HG03432 (cell line): ENCODE results near the gene PCNX3.

Source experiments
- ATAC-seq: cut with Tn5 transposase; IDR thresholded peaks from one replicate; pipeline ENCODE4 v1.9.1; 2021; ENCODE audit warnings: mild to moderate bottlenecking, moderate library complexity; ENCODE audit not compliant: unreplicated experiment

PCNX3 gene

DNA sequence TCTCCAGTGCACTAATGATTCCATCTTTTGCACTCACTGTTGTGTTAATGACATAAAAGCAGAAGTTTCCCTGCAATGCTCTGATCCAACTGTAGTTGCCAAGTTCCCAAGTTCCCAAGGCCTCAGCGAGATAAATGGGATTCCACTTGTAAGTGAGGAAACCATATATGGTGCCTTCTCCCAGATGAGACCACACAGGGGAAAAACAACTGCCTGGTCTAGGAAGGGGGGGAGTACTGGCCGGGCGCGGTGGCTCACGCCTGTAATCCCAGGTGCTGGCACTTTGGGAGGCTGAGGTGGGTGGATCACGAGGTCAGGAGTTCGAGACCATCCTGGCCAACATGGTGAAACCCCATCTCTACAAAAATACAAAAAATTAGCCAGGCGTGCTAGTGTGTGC is 70.4 kb downstream of the PCNX3 start:
- no peak for ATAC-seq
